H9 (cell line): ENCODE data around the gene ITGA7. TPM values are rescaled to one million over a fixed set of nuclear protein-coding genes. Genes with fewer than 3 reads are reported as not detected.

ENCODE experiments used
- DNase-seq: peaks from one replicate; pipeline ENCODE4 v3.0.0-alpha.2; 2017
- H2AFZ ChIP-seq: one replicate; pipeline ENCODE4 v1.6.1; 2013; ENCODE audit warnings: mild to moderate bottlenecking, low read length, control low read depth, moderate library complexity
- H2AK5ac ChIP-seq: 2 replicates; pipeline ENCODE4 v1.6.1; 2013; ENCODE audit warnings: low read length, control low read depth, mixed read lengths; ENCODE audit not compliant: insufficient read length
- H2BK120ac ChIP-seq: one replicate; pipeline ENCODE4 v1.6.1; 2013; ENCODE audit warnings: low read depth, mild to moderate bottlenecking, low read length, control low read depth, inconsistent platforms; ENCODE audit not compliant: poor library complexity, severe bottlenecking
- H2BK12ac ChIP-seq: 2 replicates; pipeline ENCODE4 v1.6.1; 2013; ENCODE audit warnings: low read length, control low read depth, mixed read lengths, low read depth; ENCODE audit not compliant: insufficient read length
- H2BK15ac ChIP-seq: 2 replicates; pipeline ENCODE4 v1.6.1; 2013; ENCODE audit warnings: low read depth, low read length, control low read depth
- H2BK20ac ChIP-seq: one replicate; pipeline ENCODE4 v1.6.1; 2013; ENCODE audit warnings: low read depth, mild to moderate bottlenecking, low read length, control low read depth, inconsistent platforms; ENCODE audit not compliant: poor library complexity, severe bottlenecking
- H2BK5ac ChIP-seq: 2 replicates; pipeline ENCODE4 v1.6.1; 2013; ENCODE audit warnings: low read length, control low read depth, mixed read lengths; ENCODE audit not compliant: insufficient read length
- H3K14ac ChIP-seq: 2 replicates; pipeline ENCODE4 v1.6.1; 2013; ENCODE audit warnings: low read length, control low read depth; ENCODE audit not compliant: insufficient read depth
- H3K18ac ChIP-seq: 2 replicates; pipeline ENCODE4 v1.6.1; 2013; ENCODE audit warnings: low read depth, mild to moderate bottlenecking, mixed read lengths, low read length, control low read depth; ENCODE audit not compliant: insufficient read length
- H3K23ac ChIP-seq: 2 replicates; pipeline ENCODE4 v1.6.1; 2013; ENCODE audit warnings: low read length, control low read depth, mixed read lengths, low read depth; ENCODE audit not compliant: insufficient read length
- H3K23me2 ChIP-seq: 2 replicates; pipeline ENCODE4 v1.6.1; 2013; ENCODE audit warnings: low read depth, mild to moderate bottlenecking, mixed read lengths, low read length, control low read depth; ENCODE audit not compliant: insufficient read length, poor library complexity, severe bottlenecking
- H3K27ac ChIP-seq: 2 replicates; pipeline ENCODE4 v1.5.1; 2013; ENCODE audit warnings: low read length, control low read depth, mixed read lengths, low read depth; ENCODE audit not compliant: insufficient read length
- H3K27me3 ChIP-seq: 2 replicates; pipeline ENCODE4 v1.6.1; 2013; ENCODE audit warnings: low read length, control low read depth, inconsistent platforms; ENCODE audit not compliant: insufficient read depth
- H3K4ac ChIP-seq: 2 replicates; pipeline ENCODE4 v1.6.1; 2013; ENCODE audit warnings: low read depth, mild to moderate bottlenecking, control low read depth, inconsistent platforms, low read length, moderate library complexity
- H3K4me1 ChIP-seq: 2 replicates; pipeline ENCODE4 v1.6.1; 2013; ENCODE audit warnings: low read length, control low read depth, inconsistent platforms; ENCODE audit not compliant: insufficient read depth
- H3K4me2 ChIP-seq: 2 replicates; pipeline ENCODE4 v1.6.1; 2013; ENCODE audit warnings: low read length, control low read depth, mixed read lengths; ENCODE audit not compliant: insufficient read length, insufficient read depth
- H3K56ac ChIP-seq: 2 replicates; pipeline ENCODE4 v1.6.1; 2013; ENCODE audit warnings: low read depth, mild to moderate bottlenecking, mixed read lengths, low read length, control low read depth; ENCODE audit not compliant: insufficient read length
- H3K79me1 ChIP-seq: 2 replicates; pipeline ENCODE4 v1.6.1; 2013; ENCODE audit warnings: low read depth, mild to moderate bottlenecking, moderate library complexity, low read length, control low read depth, inconsistent platforms; ENCODE audit not compliant: insufficient read depth, poor library complexity, severe bottlenecking
- H3K79me2 ChIP-seq: 2 replicates; pipeline ENCODE4 v1.6.1; 2013; ENCODE audit warnings: low read length, control low read depth, inconsistent platforms; ENCODE audit not compliant: insufficient read depth
- H3K9ac ChIP-seq: 2 replicates; pipeline ENCODE4 v1.6.1; 2013; ENCODE audit warnings: low read length, control low read depth, mixed read lengths; ENCODE audit not compliant: insufficient read length; ENCODE audit errors: extremely low read depth
- H3K9me3 ChIP-seq: one replicate; pipeline ENCODE4 v1.6.1; 2013; ENCODE audit warnings: low read depth, low read length, inconsistent platforms; ENCODE audit not compliant: control insufficient read depth
- H3T11ph ChIP-seq: one replicate; pipeline ENCODE4 v1.6.1; 2013; ENCODE audit warnings: mild to moderate bottlenecking, low read length, control low read depth, inconsistent platforms
- H4K20me1 ChIP-seq: one replicate; pipeline ENCODE4 v1.6.1; 2013; ENCODE audit not compliant: control insufficient read depth, insufficient read length, insufficient read depth
- H4K5ac ChIP-seq: 2 replicates; pipeline ENCODE4 v1.6.1; 2013; ENCODE audit warnings: low read depth, mild to moderate bottlenecking, mixed read lengths, low read length, control low read depth; ENCODE audit not compliant: insufficient read length
- H4K8ac ChIP-seq: replicated peaks from 2 replicates; pipeline ENCODE4 v1.6.1; 2013; ENCODE audit warnings: low read length, control low read depth, mixed read lengths, low read depth; ENCODE audit not compliant: insufficient read length
- H4K91ac ChIP-seq: 2 replicates; pipeline ENCODE4 v1.6.1; 2013; ENCODE audit warnings: low read depth, mild to moderate bottlenecking, moderate library complexity, mixed read lengths, low read length, control low read depth; ENCODE audit not compliant: insufficient read length
- H3K27ac Mint-ChIP-seq, 3 experiments: 2 replicates in 2 of 3; 3 replicates in 1 of 3; pipeline ENCODE4 v1.8.0; 2020 to 2021; ENCODE audit warnings: mixed read lengths in 3 of 3, mild to moderate bottlenecking in 1 of 3, moderate library complexity in 1 of 3
- H3K27me3 Mint-ChIP-seq: 2 replicates; pipeline ENCODE4 v1.8.0; 2021; ENCODE audit warnings: low read depth, mild to moderate bottlenecking, moderate library complexity, mixed read lengths
- H3K36me3 Mint-ChIP-seq, 3 experiments: 2 replicates in 2 of 3; 3 replicates in 1 of 3; pipeline ENCODE4 v1.8.0; 2020 to 2021; ENCODE audit warnings: low read depth in 3 of 3, mixed read lengths in 3 of 3; ENCODE audit not compliant: insufficient read depth in 1 of 3
- H3K4me1 Mint-ChIP-seq, 2 experiments: 2 replicates each; pipeline ENCODE4 v1.8.0; 2020; ENCODE audit warnings: mixed read lengths in 2 of 2
- H3K4me3 Mint-ChIP-seq, 2 experiments: 2 replicates in 1 of 2; 3 replicates in 1 of 2; pipeline ENCODE4 v1.8.0; 2020 to 2021; ENCODE audit warnings: mild to moderate bottlenecking in 2 of 2, mixed read lengths in 2 of 2, moderate library complexity in 1 of 2
- H3K9me3 Mint-ChIP-seq, 2 experiments: 2 replicates in 1 of 2; 3 replicates in 1 of 2; pipeline ENCODE4 v1.8.0; 2020; ENCODE audit warnings: mild to moderate bottlenecking in 2 of 2, mixed read lengths in 2 of 2, moderate library complexity in 1 of 2
- CTCF ChIP-seq: fragments of 200-600 bp; sonication (generic); conservative IDR thresholded peaks from 3 replicates; pipeline ENCODE4 v1.8.0; 2021; ENCODE audit warnings: antibody characterized with exemption, mild to moderate bottlenecking
- WGBS: extraction: QIAGEN DNeasy Blood & Tissue Kit; methylation state at CpG from one replicate; pipeline ENCODE4 v1.1.7; 2013; ENCODE audit warnings: missing lambda C conversion rate, low lambda C conversion rate, mixed read lengths; ENCODE audit not compliant: insufficient read length; ENCODE audit errors: extremely low coverage; 5-methylcytosine and 5-hydroxymethylcytosine counted together
- total RNA-seq: library from RNA; stranded (reverse); gene quantifications from 2 replicates; pipeline ENCODE4 v1.2.1, GENCODE V29; 2021

ITGA7 gene
- total RNA-seq, 1 experiment from 2014 or later = 119 TPM

- no peak overlapping the region for H4K5ac ChIP-seq
Measured at GRCh38 chr12:55671746-55672145, 36.0 kb downstream of the ITGA7 start.

More at GRCh38 chr12:55671746-55672145, 36.0 kb downstream of the ITGA7 start:
- Mint-ChIP-seq H3K27ac (no peak overlapping the region), H3K4me3 (no peak overlapping the region), H3K27me3 (peaks cover 12% of the 10 kb centered on the region), H3K4me1 (peaks cover 0 to 3% of the 10 kb centered on the region in 2 experiments; a peak in 1 of 4 replicates), H3K9me3 (no peaks in the 10 kb centered on the region), H3K36me3 (no peaks in the 10 kb centered on the region; a peak in 1 of 7 replicates)
- DNase-seq = no peak
- Histone ChIP-seq H3K56ac (no peak overlapping the region), H3K79me1 (no peaks in the 10 kb centered on the region), H2AFZ (no peak overlapping the region), H3K27me3 (no peaks in the 10 kb centered on the region), H3K27ac (no peak overlapping the region), H2BK12ac (no peak overlapping the region), H3K4me2 (no peak overlapping the region), H4K8ac (no peak overlapping the region), H3K23me2 (no peaks in the 10 kb centered on the region), H3K18ac (no peak overlapping the region), H3K4me1 (no peaks in the 10 kb centered on the region), H4K20me1 (no peaks in the 10 kb centered on the region), H3K9ac (no peak overlapping the region), H3K23ac (no peak overlapping the region), H4K91ac (no peak overlapping the region), H2BK120ac (no peak overlapping the region), H2BK5ac (no peak overlapping the region), H3T11ph (no peak overlapping the region), H3K9me3 (no peaks in the 10 kb centered on the region), H2BK15ac (no peak overlapping the region), H3K14ac (no peak overlapping the region), H2AK5ac (no peak overlapping the region), H3K4ac (no peak overlapping the region), H2BK20ac (no peak overlapping the region), H3K79me2 (no peaks in the 10 kb centered on the region)
- no CpG with 5 or more reads among the region's 4 CpGs for WGBS
- TF ChIP-seq CTCF = no peak
